ENCODE measurements around the gene MTG2. TPM values are rescaled to one million over a fixed set of nuclear protein-coding genes. Genes with fewer than 3 reads are reported as not detected.

The MTG2 gene
- total and polyA plus RNA-seq, 2 of the 4 experiments (the other 2 are of a cell fraction) = 11.5 to 25.2 TPM

- ATAC-seq (ENCODE audit: low read depth) = no peak
- peaks cover 4% of the 10 kb centered on the region for H3K4me1 ChIP-seq (ENCODE audit: control insufficient read depth, insufficient read depth, low read length)
- peaks cover 17% of the 10 kb centered on the region for H4K20me1 ChIP-seq (ENCODE audit: insufficient read depth, low read length)
- no peaks in the 10 kb centered on the region for H3K9me1 ChIP-seq (ENCODE audit: insufficient read depth, low read length)
- no peak overlapping the region for H3K4me2 ChIP-seq (ENCODE audit: low read depth, low read length)
- no peak overlapping the region for H3K18ac ChIP-seq (ENCODE audit: low read depth, low read length)
- H3K14ac ChIP-seq (replicated peaks; ENCODE audit: low read depth, low read length) = no peak overlapping the region
- no peak overlapping the region for H4K8ac ChIP-seq (ENCODE audit: low read depth in 2 of 2, low read length in 2 of 2)
- H2BK120ac ChIP-seq (ENCODE audit: low read depth, low read length) = no peak overlapping the region
- no peak overlapping the region for H2BK5ac ChIP-seq (ENCODE audit: low read depth, low read length, poor library complexity, severe bottlenecking)
- peaks cover 9 to 20% of the 10 kb centered on the region in 2 experiments for H3K79me1 ChIP-seq (ENCODE audit: low read depth in 1 of 2, low read length in 2 of 2)
- H3K27me3 ChIP-seq (ENCODE audit: control insufficient read depth, insufficient read depth, low read length) = peaks cover 19% of the 10 kb centered on the region
- peaks cover under 1% of the 10 kb centered on the region; the same call in 1 of the 2 replicates for H3K36me3 ChIP-seq (ENCODE audit: control insufficient read depth, insufficient read depth, low read length)
- TF ChIP-seq MAFK (IDR thresholded peaks at IDR 0.05; ENCODE audit: low read depth, low read length) (no peak), MAZ (IDR thresholded peaks at IDR 0.05; ENCODE audit: borderline replicate concordance, low read depth, low read length) (no peak), ELK1 (IDR thresholded peaks at IDR 0.05; ENCODE audit: borderline replicate concordance, low read depth, low read length) (no peak), RFX5 (IDR thresholded peaks at IDR 0.05; ENCODE audit: low read depth, low read length) (no peak), BHLHE40 (IDR thresholded peaks at IDR 0.05; ENCODE audit: low read depth, low read length) (no peak), SMC3 (IDR thresholded peaks at IDR 0.05; ENCODE audit: low read depth, low read length) (no peak), RAD21 (IDR thresholded peaks at IDR 0.05; ENCODE audit: low read length) (no peak), FOS (IDR thresholded peaks at IDR 0.05; ENCODE audit: low read depth, low read length) (no peak), CHD1 (IDR thresholded peaks at IDR 0.05; ENCODE audit: low read depth, low read length) (no peak), POLR2A (IDR thresholded peaks at IDR 0.05; ENCODE audit: low read depth, low read length) (no peak), CTCF (conservative IDR thresholded peaks at IDR 0.05; ENCODE audit: low read depth, low read length) (no peak), USF2 (IDR thresholded peaks at IDR 0.05; ENCODE audit: low read depth, low read length) (no peak), MXI1 (IDR thresholded peaks at IDR 0.05; ENCODE audit: borderline replicate concordance, low read depth, low read length) (no peak), CEBPB (IDR thresholded peaks at IDR 0.05; ENCODE audit: low read depth, low read length) (no peak), NFE2L2 (IDR thresholded peaks at IDR 0.05; ENCODE audit: low read depth, low read length) (no peak), RCOR1 (IDR thresholded peaks at IDR 0.05; ENCODE audit: insufficient replicate concordance, low read length) (no peak)
- no peak overlapping the region for H2AK5ac ChIP-seq (ENCODE audit: low read depth, low read length)
- no peak overlapping the region for H3K27ac ChIP-seq (ENCODE audit: insufficient read depth, low read length)
- in situ Hi-C loops (cut with MboI; ENCODE audit: low sequenced_read_pairs) = no loop called here
- BruUV-seq (replicated peaks) = no TSS peak
- no peak overlapping the region for H3K4me3 ChIP-seq (ENCODE audit: insufficient read depth, low read depth, low read length)
- POLR2A ChIA-PET (ENCODE audit: unreplicated experiment) = no interaction called here
- peaks cover 4% of the 10 kb centered on the region for H3K9me3 ChIP-seq (ENCODE audit: control insufficient read depth, insufficient read depth, low read length)
- no peak overlapping the region for H2BK15ac ChIP-seq (ENCODE audit: low read depth, low read length)
- no peak overlapping the region for H2AK9ac ChIP-seq (replicated peaks; ENCODE audit: low read depth, low read length, poor library complexity)
- no peak overlapping the region for H3K56ac ChIP-seq (ENCODE audit: extremely low read depth, insufficient read depth, low read length)
- DNase-seq = no peak
- intact Hi-C loops (cut with micrococcal nuclease) = no loop called here
- no peak overlapping the region for H3K9ac ChIP-seq (ENCODE audit: low read depth, low read length)
- dilution Hi-C loops (cut with HindIII; ENCODE audit: low sequenced_read_pairs, unreplicated experiment) = no loop called here
- CTCF ChIA-PET = no interaction called here
- H4K91ac ChIP-seq (ENCODE audit: insufficient read depth, low read depth, low read length) = no peak overlapping the region
- 97% methylated on average over 9 of the region's 9 CpGs; no CpG with 5 or more reads in 1 of the 2 experiments for WGBS, 2 experiments (ENCODE audit: extremely low coverage in 2 of 2, insufficient read length in 1 of 2)
- H3K23ac ChIP-seq (ENCODE audit: low read depth, low read length) = no peak overlapping the region
- H3K4ac ChIP-seq (ENCODE audit: low read depth, low read length) = no peak overlapping the region
- H4K5ac ChIP-seq (ENCODE audit: low read depth, low read length) = no peak overlapping the region
- H2AFZ ChIP-seq (replicated peaks; ENCODE audit: low read length, poor library complexity) = no peak overlapping the region
- no peak overlapping the region for H2BK20ac ChIP-seq (ENCODE audit: low read depth, low read length)
These were observed 52.9 kb downstream of the MTG2 start for GRCh38 chr20:62235777-62236157.

Measured in IMR-90 (cell line).